Peyer's patch (tissue), 4 donors: ENCODE measurements around the gene BOD1.

ENCODE experiments used
- CTCF ChIP-seq, 6 experiments: fragments of 450-650 bp in 4 of 6; fragments of 200-600 bp in 2 of 6; sonication (generic) in 1 of 6; IDR thresholded peaks; one replicate each; pipeline ENCODE4 v1.5.1; 2017 to 2019; ENCODE audit warnings: antibody characterized with exemption in 6 of 6, mild to moderate bottlenecking in 3 of 6, moderate library complexity in 1 of 6
- POLR2A ChIP-seq, 2 donors: fragments of 450-650 bp; IDR thresholded peaks; one replicate each; pipeline ENCODE4 v1.5.1; 2017; ENCODE audit warnings: antibody characterized with exemption in 2 of 2, mild to moderate bottlenecking in 2 of 2, moderate library complexity in 2 of 2

- no peak for TF ChIP-seq CTCF (IDR thresholded peaks at IDR 0.05)
- TF ChIP-seq POLR2A (IDR thresholded peaks at IDR 0.05), result no peak
Measured at GRCh38 chr5:173574983-173575382, 41.5 kb downstream of the BOD1 start.
